NB4 (cell line): ENCODE results near the gene VAV3.

Experiments used
- CTCF ChIP-seq: IDR thresholded peaks from one replicate; pipeline ENCODE4 v1.5.1; 2012; ENCODE audit warnings: low read depth, low read length
- MAX ChIP-seq: IDR thresholded peaks from 2 replicates; pipeline ENCODE4 v1.6.1; 2011; ENCODE audit warnings: low read depth, low read length
- MYC ChIP-seq: IDR thresholded peaks from 2 replicates; pipeline ENCODE4 v1.6.1; 2011; ENCODE audit warnings: low read depth, low read length
- POLR2A ChIP-seq: IDR thresholded peaks from 2 replicates; pipeline ENCODE4 v1.6.1; 2011; ENCODE audit warnings: mild to moderate bottlenecking; ENCODE audit not compliant: insufficient read length; ENCODE audit errors: extremely low read depth

GRCh38 chr1:107979088-107979487, 14.1 kb upstream of the VAV3 start:
- TF ChIP-seq CTCF, result no peak
- TF ChIP-seq POLR2A, result no peak
- no peak for TF ChIP-seq MAX
- no peak for TF ChIP-seq MYC
